ENCODE results near the gene LAMB1. TPM values are rescaled to one million over a fixed set of nuclear protein-coding genes. Genes with fewer than 3 reads are reported as not detected.
"Not testable (repeated sequence)": the region's sequence is repeated elsewhere in the genome, so short reads cannot be mapped to it uniquely, and the experiment has no call there.

LAMB1 gene
- total RNA-seq, 1 experiment from 2014 or later, result 431 TPM

GRCh38 chr7:107889992-107890391 is 113.0 kb downstream of the LAMB1 start:
- ChIA-PET POLR2A (interaction anchor here (0.9 to 1.7 kb wide), 2 partner anchors 12 to 147 kb away, joined by 3 to 6 read pairs; no protein-coding TSS in a partner anchor), CTCF (interaction anchor here (1.4 kb wide), 1 partner anchor 147 kb away, joined by 5 read pairs; no protein-coding TSS in a partner anchor)
- peaks cover 31% of the 10 kb centered on the region for H3K36me3 Mint-ChIP-seq (ENCODE audit: insufficient read depth, unreplicated experiment)
- BruUV-seq (replicated peaks), result no TSS peak
- peak overlapping the region; percentile 93 for H3K4me3 Mint-ChIP-seq (ENCODE audit: unreplicated experiment)
- H3K27me3 Mint-ChIP-seq (ENCODE audit: insufficient read depth, unreplicated experiment), result peaks cover 4% of the 10 kb centered on the region
- intact Hi-C loops (cut with micrococcal nuclease; ENCODE audit: unreplicated experiment), result no loop called here
- no peaks in the 10 kb centered on the region for H3K36me3 ChIP-seq (ENCODE audit: control insufficient read depth, insufficient read depth, low read length)
- H3K27ac Mint-ChIP-seq (ENCODE audit: unreplicated experiment), result no peak overlapping the region
- no peaks in the 10 kb centered on the region for H3K9me3 Mint-ChIP-seq (ENCODE audit: unreplicated experiment)
- no peak overlapping the region for H3K4me3 ChIP-seq (ENCODE audit: low read depth, low read length)
- H3K27me3 ChIP-seq (replicated peaks; ENCODE audit: control insufficient read depth, insufficient read depth, low read length), result no peaks in the 10 kb centered on the region
- peaks cover 4% of the 10 kb centered on the region for H3K4me1 ChIP-seq
- TF ChIP-seq, protein P1, sequence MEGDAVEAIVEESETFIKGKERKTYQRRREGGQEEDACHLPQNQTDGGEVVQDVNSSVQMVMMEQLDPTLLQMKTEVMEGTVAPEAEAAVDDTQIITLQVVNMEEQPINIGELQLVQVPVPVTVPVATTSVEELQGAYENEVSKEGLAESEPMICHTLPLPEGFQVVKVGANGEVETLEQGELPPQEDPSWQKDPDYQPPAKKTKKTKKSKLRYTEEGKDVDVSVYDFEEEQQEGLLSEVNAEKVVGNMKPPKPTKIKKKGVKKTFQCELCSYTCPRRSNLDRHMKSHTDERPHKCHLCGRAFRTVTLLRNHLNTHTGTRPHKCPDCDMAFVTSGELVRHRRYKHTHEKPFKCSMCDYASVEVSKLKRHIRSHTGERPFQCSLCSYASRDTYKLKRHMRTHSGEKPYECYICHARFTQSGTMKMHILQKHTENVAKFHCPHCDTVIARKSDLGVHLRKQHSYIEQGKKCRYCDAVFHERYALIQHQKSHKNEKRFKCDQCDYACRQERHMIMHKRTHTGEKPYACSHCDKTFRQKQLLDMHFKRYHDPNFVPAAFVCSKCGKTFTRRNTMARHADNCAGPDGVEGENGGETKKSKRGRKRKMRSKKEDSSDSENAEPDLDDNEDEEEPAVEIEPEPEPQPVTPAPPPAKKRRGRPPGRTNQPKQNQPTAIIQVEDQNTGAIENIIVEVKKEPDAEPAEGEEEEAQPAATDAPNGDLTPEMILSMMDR (IDR thresholded peaks at IDR 0.05; ENCODE audit: insufficient read depth in 1 of 2, low read depth in 1 of 2, low read length in 1 of 2, severe bottlenecking in 1 of 2, unreplicated experiment in 1 of 2), result no peak
- no peaks in the 10 kb centered on the region for H3K9me3 ChIP-seq
- DNase-seq, result no peak
- peaks cover 9% of the 10 kb centered on the region for H3K4me1 Mint-ChIP-seq (ENCODE audit: low read depth, unreplicated experiment)

DNA sequence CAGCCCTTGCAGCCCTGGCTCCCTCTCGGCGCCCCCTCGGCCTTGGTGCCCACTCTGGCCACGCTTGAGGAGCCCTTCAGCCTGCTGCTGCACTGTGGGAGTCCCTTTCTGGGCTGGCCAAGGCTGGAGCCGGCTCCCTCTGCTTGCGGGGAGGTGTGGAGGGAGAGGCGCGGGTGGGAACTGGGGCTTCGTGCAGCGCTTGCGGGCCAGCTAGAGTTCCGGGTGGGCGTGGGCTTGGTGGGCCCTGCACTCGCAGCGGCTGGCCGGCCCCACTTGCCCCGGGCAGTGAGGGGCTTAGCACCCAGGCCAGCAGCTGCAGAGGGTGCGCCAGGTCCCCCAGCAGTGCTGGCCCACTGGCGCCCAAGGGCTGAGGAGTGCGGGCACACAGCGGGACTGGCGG is 115.1 kb downstream of the LAMB1 start:
- intact Hi-C loops (cut with micrococcal nuclease; ENCODE audit: unreplicated experiment); H3K4me3 ChIP-seq (ENCODE audit: low read depth, low read length): not testable (repeated sequence)

DNA sequence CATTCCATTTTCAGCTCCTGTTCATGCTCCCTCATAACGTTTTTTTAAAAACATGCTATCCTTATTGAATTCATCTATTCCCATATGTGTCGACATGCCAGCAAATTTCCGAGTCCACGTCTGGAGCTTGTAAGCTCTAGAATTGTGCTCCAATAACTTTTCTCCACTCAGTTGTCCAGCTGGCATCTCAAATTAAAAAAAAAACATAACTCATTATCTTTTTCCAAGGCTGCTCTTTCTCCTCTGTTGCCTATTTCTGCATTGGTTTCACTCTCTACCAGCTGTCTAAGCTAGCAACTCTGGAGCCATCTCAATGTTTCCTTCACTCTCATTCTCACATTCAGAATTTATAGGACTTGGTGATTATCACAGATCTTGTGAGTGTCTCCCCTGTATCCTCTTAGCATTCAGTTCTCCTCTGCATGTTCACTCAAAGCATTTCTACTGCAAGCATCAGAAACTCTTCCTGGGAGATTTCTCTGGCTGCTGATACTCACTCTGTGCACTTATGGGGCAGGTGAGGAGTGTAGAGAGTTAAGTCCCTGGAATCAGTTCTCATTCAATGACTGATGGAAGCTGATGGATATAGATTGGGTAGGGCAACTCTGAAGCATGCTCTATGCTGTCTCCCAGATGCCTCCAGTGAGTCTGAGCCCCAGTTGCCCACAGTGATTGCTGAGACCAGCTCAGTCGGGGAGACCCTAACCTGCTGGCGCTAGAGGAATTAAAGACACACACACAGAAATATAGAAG is 118.7 kb downstream of the LAMB1 start:
- intact Hi-C loops (cut with micrococcal nuclease; ENCODE audit: unreplicated experiment), result no loop called here
- ChIA-PET POLR2A (no interaction called here), CTCF (no interaction called here)
- Histone ChIP-seq H3K36me3 (ENCODE audit: control insufficient read depth, insufficient read depth, low read length) (no peaks in the 10 kb centered on the region), H3K27me3 (replicated peaks; ENCODE audit: control insufficient read depth, insufficient read depth, low read length) (no peaks in the 10 kb centered on the region), H3K9me3 (no peaks in the 10 kb centered on the region), H3K4me3 (ENCODE audit: low read depth, low read length) (no peak overlapping the region), H3K4me1 (no peaks in the 10 kb centered on the region)
- H3K27me3 Mint-ChIP-seq (ENCODE audit: insufficient read depth, unreplicated experiment), result peaks cover 4% of the 10 kb centered on the region
- TF ChIP-seq, protein P1 (IDR thresholded peaks at IDR 0.05; ENCODE audit: insufficient read depth in 1 of 2, low read depth in 1 of 2, low read length in 1 of 2, severe bottlenecking in 1 of 2, unreplicated experiment in 1 of 2), result no peak
- BruUV-seq (replicated peaks), result no TSS peak
- H3K4me3 Mint-ChIP-seq (ENCODE audit: unreplicated experiment), result no peak overlapping the region
- no peak overlapping the region for H3K27ac Mint-ChIP-seq (ENCODE audit: unreplicated experiment)
- H3K36me3 Mint-ChIP-seq (ENCODE audit: insufficient read depth, unreplicated experiment), result peaks cover 6% of the 10 kb centered on the region
- H3K4me1 Mint-ChIP-seq (ENCODE audit: low read depth, unreplicated experiment), result peaks cover 14% of the 10 kb centered on the region
- DNase-seq, result no peak
- H3K9me3 Mint-ChIP-seq (ENCODE audit: unreplicated experiment), result no peaks in the 10 kb centered on the region

More for the DNA sequence above, 115.1 kb downstream of the LAMB1 start:
- H3K27me3 Mint-ChIP-seq (ENCODE audit: insufficient read depth, unreplicated experiment); BruUV-seq (replicated peaks); H3K9me3 ChIP-seq; DNase-seq; H3K36me3 ChIP-seq (ENCODE audit: control insufficient read depth, insufficient read depth, low read length); H3K4me1 ChIP-seq; H3K9me3 Mint-ChIP-seq (ENCODE audit: unreplicated experiment); H3K27me3 ChIP-seq (replicated peaks; ENCODE audit: control insufficient read depth, insufficient read depth, low read length); POLR2A ChIA-PET; H3K4me3 Mint-ChIP-seq (ENCODE audit: unreplicated experiment); H3K27ac Mint-ChIP-seq (ENCODE audit: unreplicated experiment); H3K4me1 Mint-ChIP-seq (ENCODE audit: low read depth, unreplicated experiment): not testable (repeated sequence)
- H3K36me3 Mint-ChIP-seq (ENCODE audit: insufficient read depth, unreplicated experiment), result peaks cover 14% of the 10 kb centered on the region
- CTCF ChIA-PET, result interaction anchor here (1.1 to 1.7 kb wide), 2 partner anchors 9 to 144 kb away, joined by 5 to 6 read pairs; partner anchors contain the start of gene CBLL1

Measured in Caco-2 (cell line).